ENCODE results near the gene PPP4C. TPM values are rescaled to one million over a fixed set of nuclear protein-coding genes. Genes with fewer than 3 reads are reported as not detected.

Gene PPP4C
- total RNA-seq, 1 experiment from 2014 or later = 225 TPM

DNA sequence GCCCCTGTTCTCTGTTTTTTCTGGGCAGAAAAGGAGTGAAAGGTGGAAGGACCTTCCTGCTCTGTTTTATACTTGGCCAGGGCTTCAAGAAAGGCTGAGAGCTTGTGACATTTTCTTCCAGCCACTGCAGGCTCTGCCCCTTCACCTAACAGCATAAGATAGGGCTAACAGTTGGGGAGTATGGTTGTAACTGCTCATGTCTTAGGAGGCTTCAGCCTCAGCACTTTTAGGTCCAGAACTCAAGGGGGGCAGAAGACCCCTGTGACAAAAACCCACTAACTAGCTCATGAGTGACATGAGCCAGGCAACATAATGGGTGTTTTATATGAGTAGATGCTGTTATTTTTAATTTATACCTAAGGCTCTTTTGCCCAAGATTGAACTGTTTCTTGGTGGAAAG is 5.3 kb upstream of the PPP4C start:
- in situ Hi-C loops (cut with HindIII; ENCODE audit: low sequenced_read_pairs) = no loop called here
- no peak for DNase-seq (ENCODE audit: low spot score)

- in situ Hi-C loops (cut with HindIII; ENCODE audit: low sequenced_read_pairs) = loop anchor here (5.0 kb wide), 1 partner anchor 41 kb away; no protein-coding TSS in a partner anchor
- no peak for DNase-seq (ENCODE audit: low spot score)
Observed at GRCh38 chr16:30076276-30076791, 540 bp downstream of the PPP4C start.

DNA sequence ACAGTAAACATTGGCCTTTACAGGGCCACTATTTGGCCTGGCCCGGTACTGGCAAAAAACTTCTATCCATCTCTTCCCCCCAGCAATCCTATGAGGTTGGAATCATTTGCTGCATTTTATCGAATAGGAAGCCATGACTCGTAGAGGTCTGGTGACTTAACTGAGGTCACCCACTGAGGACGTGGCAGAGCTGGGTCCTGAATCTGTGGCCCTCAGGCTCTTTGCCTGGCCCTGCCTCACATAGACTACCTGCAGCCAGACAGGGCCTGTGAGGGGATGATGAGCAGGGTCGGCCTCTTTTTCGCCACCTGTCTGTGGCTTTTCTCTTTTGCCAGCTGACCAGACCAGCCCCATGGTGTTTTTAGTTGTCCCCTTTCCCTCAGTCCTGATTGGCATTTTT is 1.9 kb downstream of the PPP4C start:
- in situ Hi-C loops (cut with HindIII; ENCODE audit: low sequenced_read_pairs) = loop anchor here (5.0 kb wide), 1 partner anchor 40 kb away; no protein-coding TSS in a partner anchor
- no peak for DNase-seq (ENCODE audit: low spot score)

GRCh38 chr16:30078744-30079143 is 3.0 kb downstream of the PPP4C start:
- in situ Hi-C loops (cut with HindIII; ENCODE audit: low sequenced_read_pairs) = loop anchor here (5.0 kb wide), 1 partner anchor 39 kb away; no protein-coding TSS in a partner anchor
- DNase-seq (ENCODE audit: low spot score) = no peak

DNA sequence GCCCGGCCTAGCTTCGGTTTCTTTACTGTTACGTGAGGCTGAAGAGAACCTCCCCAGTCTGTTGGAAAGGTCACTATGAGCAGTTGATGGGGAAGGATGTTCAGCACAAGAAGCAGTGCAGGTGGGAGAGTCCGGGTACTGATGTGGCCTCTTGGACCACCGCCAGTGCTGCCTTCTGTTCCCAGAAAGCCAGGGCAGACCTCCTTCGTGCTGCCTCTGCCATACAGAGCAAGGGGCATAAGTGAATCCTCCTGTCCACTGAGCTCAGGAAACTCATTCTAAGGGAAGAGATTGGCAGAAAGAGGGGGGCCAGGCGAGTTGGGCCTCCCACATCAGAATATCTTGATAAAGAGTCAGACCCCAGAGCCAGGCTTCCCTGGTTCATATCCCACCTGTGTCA is 3.7 kb downstream of the PPP4C start:
- in situ Hi-C loops (cut with HindIII; ENCODE audit: low sequenced_read_pairs) = loop anchor here (5.0 kb wide), 1 partner anchor 38 kb away; no protein-coding TSS in a partner anchor
- DNase-seq (ENCODE audit: low spot score) = peak; percentile 63

- in situ Hi-C loops (cut with HindIII; ENCODE audit: low sequenced_read_pairs) = no loop called here
- no peak for DNase-seq (ENCODE audit: low spot score)
Observed at GRCh38 chr16:30082545-30083090, 6.8 kb downstream of the PPP4C start.

GRCh38 chr16:30083216-30084055 is 7.6 kb downstream of the PPP4C start:
- DNase-seq (ENCODE audit: low spot score) = no peak
- in situ Hi-C loops (cut with HindIII; ENCODE audit: low sequenced_read_pairs) = no loop called here

DNA sequence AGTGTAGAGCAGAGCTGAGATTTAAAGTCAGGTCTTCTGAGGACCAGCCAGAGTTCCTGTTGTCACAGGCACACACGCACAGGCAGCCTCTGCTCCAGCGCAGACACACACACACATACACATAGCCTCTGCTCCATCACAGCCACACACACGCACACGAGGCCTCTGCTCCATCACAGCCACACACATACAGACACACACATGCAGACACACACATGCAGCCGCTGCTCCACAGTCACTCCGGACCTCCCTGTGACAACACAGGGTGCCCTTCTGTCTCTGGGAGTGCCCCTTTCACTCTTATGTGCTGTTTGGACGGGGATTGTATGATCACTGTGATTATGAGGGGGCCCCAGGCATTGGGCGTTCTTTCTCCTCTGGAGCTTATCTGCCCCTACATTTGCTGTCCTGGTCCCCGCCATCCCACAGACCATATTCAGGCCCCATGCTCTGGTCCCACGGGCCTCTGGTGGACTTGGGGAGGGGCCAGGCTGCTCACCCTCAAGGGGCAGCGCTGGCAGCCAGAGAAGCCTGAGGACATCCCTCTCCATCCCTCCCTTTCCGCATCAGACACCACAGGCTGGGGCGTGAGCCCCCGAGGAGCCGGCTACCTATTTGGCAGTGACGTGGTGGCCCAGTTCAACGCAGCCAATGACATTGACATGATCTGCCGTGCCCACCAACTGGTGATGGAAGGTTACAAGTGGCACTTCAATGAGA is 8.5 kb downstream of the PPP4C start:
- in situ Hi-C loops (cut with HindIII; ENCODE audit: low sequenced_read_pairs) = no loop called here
- no peak for DNase-seq (ENCODE audit: low spot score)

DNA sequence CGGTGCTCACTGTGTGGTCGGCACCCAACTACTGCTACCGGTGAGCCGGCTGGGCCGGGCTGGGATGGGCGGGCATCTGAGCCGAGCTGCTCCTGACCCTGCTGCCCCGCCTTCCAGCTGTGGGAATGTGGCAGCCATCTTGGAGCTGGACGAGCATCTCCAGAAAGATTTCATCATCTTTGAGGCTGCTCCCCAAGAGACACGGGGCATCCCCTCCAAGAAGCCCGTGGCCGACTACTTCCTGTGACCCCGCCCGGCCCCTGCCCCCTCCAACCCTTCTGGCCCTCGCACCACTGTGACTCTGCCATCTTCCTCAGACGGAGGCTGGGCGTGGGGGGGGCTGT is 9.0 kb downstream of the PPP4C start:
- in situ Hi-C loops (cut with HindIII; ENCODE audit: low sequenced_read_pairs) = no loop called here
- DNase-seq (ENCODE audit: low spot score) = no peak

- in situ Hi-C loops (cut with HindIII; ENCODE audit: low sequenced_read_pairs) = no loop called here
- DNase-seq (ENCODE audit: low spot score) = no peak
Observed at GRCh38 chr16:30085247-30085646, 9.5 kb downstream of the PPP4C start.

GRCh38 chr16:30085820-30086219 is 10.0 kb downstream of the PPP4C start:
- DNase-seq (ENCODE audit: low spot score) = no peak
- in situ Hi-C loops (cut with HindIII; ENCODE audit: low sequenced_read_pairs) = no loop called here

GRCh38 chr16:30086291-30087140 is 10.7 kb downstream of the PPP4C start:
- in situ Hi-C loops (cut with HindIII; ENCODE audit: low sequenced_read_pairs) = no loop called here
- DNase-seq (ENCODE audit: low spot score) = no peak

- in situ Hi-C loops (cut with HindIII; ENCODE audit: low sequenced_read_pairs) = no loop called here
- no peak for DNase-seq (ENCODE audit: low spot score)
Observed at GRCh38 chr16:30087181-30087898, 11.5 kb downstream of the PPP4C start.

- in situ Hi-C loops (cut with HindIII; ENCODE audit: low sequenced_read_pairs) = no loop called here
- no peak for DNase-seq (ENCODE audit: low spot score)
Observed at GRCh38 chr16:30088237-30088831, 12.5 kb downstream of the PPP4C start.

GRCh38 chr16:30088832-30089624 is 13.2 kb downstream of the PPP4C start:
- in situ Hi-C loops (cut with HindIII; ENCODE audit: low sequenced_read_pairs) = no loop called here
- no peak for DNase-seq (ENCODE audit: low spot score)

DNA sequence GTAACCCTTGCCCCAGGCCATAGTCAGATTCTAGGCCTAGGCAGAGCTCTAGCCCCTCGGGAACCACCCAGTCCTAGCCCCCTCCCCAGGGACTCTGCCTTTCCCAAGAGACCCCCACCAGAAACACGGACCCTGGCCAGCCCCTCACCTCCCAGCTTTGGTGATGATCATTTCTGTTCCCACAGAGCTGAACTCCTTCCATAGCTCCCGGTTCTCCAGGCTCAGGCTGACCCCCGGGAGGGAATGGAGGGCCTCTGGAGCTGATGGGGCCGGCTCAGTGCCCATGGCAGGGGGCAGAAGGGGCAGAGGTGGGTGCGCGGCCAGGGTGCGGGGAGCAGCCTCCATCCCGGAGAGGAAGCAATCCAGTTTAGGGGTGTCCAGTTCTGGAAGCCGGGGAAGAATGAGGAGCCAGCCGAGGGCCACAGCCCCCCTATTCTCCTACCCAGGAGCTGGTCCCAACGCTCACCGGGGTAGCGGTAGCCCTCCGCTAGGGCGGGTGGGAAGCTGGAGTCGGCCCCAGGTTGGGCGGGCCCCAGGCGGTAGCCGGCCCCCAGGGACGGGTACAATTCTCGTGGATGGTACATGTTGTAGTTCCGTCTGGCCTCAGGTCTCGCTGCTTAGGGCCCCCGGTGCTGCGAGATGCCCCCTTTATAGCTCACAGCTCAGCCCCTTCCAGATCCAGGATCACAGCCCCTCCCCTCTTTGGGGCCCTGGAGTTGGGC is 15.0 kb downstream of the PPP4C start:
- no peak for DNase-seq (ENCODE audit: low spot score)
- in situ Hi-C loops (cut with HindIII; ENCODE audit: low sequenced_read_pairs) = no loop called here
